Liver (tissue), 3 donors: ENCODE data around the gene RGCC.

ENCODE experiments used
- EGR1 ChIP-seq, 2 donors: IDR thresholded peaks; 2 replicates each; pipeline ENCODE4 v1.6.1; 2016 to 2018; ENCODE audit warnings: antibody characterized with exemption in 2 of 2, low read depth in 2 of 2
- HNF4A ChIP-seq, 2 donors: conservative IDR thresholded peaks; 2 replicates each; pipeline ENCODE4 v1.6.1; 2016; ENCODE audit warnings: antibody characterized with exemption in 2 of 2, mild to moderate bottlenecking in 2 of 2
- RXRA ChIP-seq, 2 donors: IDR thresholded peaks; 2 replicates each; pipeline ENCODE4 v1.6.1; 2017 to 2018; ENCODE audit warnings: antibody characterized with exemption in 2 of 2, mild to moderate bottlenecking in 1 of 2
- TF ChIP-seq, protein P1 (sequence below): fragments of 150-350 bp; IDR thresholded peaks from 2 replicates; pipeline ENCODE4 v1.5.1; 2017; ENCODE audit warnings: improper control_type of control experiment, low read depth, low read length; ENCODE audit not compliant: missing input control
- donor health status: healthy.
- donor health status: healthy.

DNA sequence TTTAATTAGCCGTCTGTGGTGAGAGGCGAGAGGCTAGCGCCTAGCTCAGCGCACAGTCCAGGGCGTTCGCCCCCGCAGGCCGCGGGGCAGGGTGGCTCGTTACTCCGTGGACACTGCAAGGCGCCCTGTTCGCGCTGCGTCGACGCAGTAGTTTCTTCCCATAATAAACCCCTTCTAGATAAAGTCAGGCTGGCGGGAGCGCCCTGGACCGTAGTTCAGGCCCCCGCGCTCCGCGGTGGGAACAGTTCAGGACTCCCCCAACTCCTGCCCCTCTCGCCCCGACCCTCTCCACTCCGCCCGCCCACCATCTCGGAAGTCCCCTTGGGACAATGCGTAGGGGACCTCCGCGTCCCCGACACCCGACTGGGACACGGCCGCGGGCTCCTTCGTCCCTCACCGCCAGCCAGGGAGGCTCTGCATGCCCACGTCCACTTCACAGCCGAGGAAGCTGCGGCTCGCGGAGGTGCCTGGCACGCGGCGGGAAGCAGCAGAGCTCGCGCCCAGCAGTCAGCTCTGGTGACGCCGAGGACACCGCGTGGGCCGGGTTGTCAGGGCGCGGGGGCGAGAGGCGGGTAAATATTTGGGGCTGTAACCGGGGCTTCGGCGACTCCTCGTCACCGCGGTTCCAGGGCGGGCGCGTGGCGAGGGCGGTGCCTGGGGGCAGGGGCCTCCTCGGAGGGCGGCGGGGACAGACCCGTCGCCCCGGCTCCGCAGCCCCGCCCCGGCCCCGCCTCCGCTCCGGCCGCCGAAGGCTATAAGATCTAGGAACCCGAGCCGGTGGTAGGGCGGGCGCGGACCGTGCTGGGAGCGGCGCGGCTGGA lies at the start of gene RGCC:
- TF ChIP-seq, protein P1, sequence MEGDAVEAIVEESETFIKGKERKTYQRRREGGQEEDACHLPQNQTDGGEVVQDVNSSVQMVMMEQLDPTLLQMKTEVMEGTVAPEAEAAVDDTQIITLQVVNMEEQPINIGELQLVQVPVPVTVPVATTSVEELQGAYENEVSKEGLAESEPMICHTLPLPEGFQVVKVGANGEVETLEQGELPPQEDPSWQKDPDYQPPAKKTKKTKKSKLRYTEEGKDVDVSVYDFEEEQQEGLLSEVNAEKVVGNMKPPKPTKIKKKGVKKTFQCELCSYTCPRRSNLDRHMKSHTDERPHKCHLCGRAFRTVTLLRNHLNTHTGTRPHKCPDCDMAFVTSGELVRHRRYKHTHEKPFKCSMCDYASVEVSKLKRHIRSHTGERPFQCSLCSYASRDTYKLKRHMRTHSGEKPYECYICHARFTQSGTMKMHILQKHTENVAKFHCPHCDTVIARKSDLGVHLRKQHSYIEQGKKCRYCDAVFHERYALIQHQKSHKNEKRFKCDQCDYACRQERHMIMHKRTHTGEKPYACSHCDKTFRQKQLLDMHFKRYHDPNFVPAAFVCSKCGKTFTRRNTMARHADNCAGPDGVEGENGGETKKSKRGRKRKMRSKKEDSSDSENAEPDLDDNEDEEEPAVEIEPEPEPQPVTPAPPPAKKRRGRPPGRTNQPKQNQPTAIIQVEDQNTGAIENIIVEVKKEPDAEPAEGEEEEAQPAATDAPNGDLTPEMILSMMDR = no peak
- no peak for TF ChIP-seq RXRA (IDR thresholded peaks at IDR 0.05)
- TF ChIP-seq EGR1 (IDR thresholded peaks at IDR 0.05; ENCODE audit: low read depth in 2 of 2) = no peak
- no peak for TF ChIP-seq HNF4A (conservative IDR thresholded peaks at IDR 0.05)
